H1 (cell line): Measurements from ENCODE around the gene AASDH.

ENCODE experiments used
- CHD2 ChIP-seq: IDR thresholded peaks from 2 replicates; pipeline ENCODE4 v1.6.1; 2012; ENCODE audit warnings: low read length, improper control_type of control experiment
- POLR2A ChIP-seq, 2 experiments: IDR thresholded peaks; 1 replicate in 1 of 2; 2 replicates in 1 of 2; pipeline ENCODE4 v1.6.1; 2011; ENCODE audit warnings: low read depth in 2 of 2, low read length in 2 of 2, mild to moderate bottlenecking in 2 of 2; ENCODE audit errors: control extremely low read depth in 1 of 2
- POLR2AphosphoS5 ChIP-seq: IDR thresholded peaks from 2 replicates; pipeline ENCODE4 v1.6.1; 2011; ENCODE audit warnings: low read depth, low read length
- RAD21 ChIP-seq, 2 experiments: IDR thresholded peaks in 1 of 2; conservative IDR thresholded peaks in 1 of 2; 2 replicates each; pipeline ENCODE4 v1.6.1; 2011; ENCODE audit warnings: low read depth in 2 of 2, low read length in 2 of 2, improper control_type of control experiment in 1 of 2, inconsistent platforms in 1 of 2, mild to moderate bottlenecking in 1 of 2, moderate library complexity in 1 of 2
- RBBP5 ChIP-seq: IDR thresholded peaks from 2 replicates; pipeline ENCODE4 v1.7.1; 2012; ENCODE audit warnings: low read depth, mild to moderate bottlenecking, inconsistent platforms, low read length, moderate library complexity, borderline replicate concordance
- SRF ChIP-seq: IDR thresholded peaks from 2 replicates; pipeline ENCODE4 v1.6.1; 2011; ENCODE audit warnings: mild to moderate bottlenecking, low read depth, low read length, moderate library complexity
- SUZ12 ChIP-seq: fragments of 200-600 bp; sonication (generic); IDR thresholded peaks from 2 replicates; pipeline ENCODE4 v1.6.1; 2012; ENCODE audit warnings: mild to moderate bottlenecking, inconsistent platforms, low read length, moderate library complexity, mixed read lengths
- ZNF274 ChIP-seq: IDR thresholded peaks from 2 replicates; pipeline ENCODE4 v1.7.0; 2012; ENCODE audit warnings: low read length, borderline replicate concordance; ENCODE audit errors: extremely low read depth
- TF ChIP-seq, protein P1 (sequence below), 3 experiments: IDR thresholded peaks; 1 replicate in 2 of 3; 2 replicates in 1 of 3; pipeline versions ENCODE4 v1.5.1 to v1.6.1; 2011; ENCODE audit warnings: low read length in 3 of 3, mild to moderate bottlenecking in 3 of 3, inconsistent platforms in 2 of 3, low read depth in 1 of 3, moderate library complexity in 1 of 3; ENCODE audit not compliant: insufficient read depth in 1 of 3; ENCODE audit errors: control extremely low read depth in 1 of 3

DNA sequence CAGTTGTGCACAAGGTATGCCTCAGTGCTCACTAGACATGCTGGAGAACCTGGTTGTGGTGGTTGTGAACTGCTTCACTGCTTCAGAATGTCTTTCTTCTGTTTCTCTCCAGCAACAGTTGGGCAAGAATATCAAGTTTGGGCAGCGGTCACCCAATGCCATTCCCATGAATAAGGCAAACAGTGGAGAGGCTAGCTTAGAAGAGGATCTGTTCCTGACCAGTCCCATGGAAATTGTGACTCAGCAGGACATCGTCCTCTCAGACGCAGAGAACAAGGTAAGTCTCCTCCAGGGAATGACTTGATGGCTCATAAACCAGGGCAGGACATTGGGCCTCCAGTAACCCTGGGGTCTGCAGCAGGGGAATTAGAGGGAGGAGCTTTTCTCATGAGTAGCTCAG, 79.9 kb downstream of the AASDH start:
- TF ChIP-seq POLR2A (IDR thresholded peaks at IDR 0.05; ENCODE audit: control extremely low read depth in 1 of 2, low read depth in 2 of 2, low read length in 2 of 2) (no peak), ZNF274 (no peak), RAD21 (IDR thresholded peaks at IDR 0.05 in 1 of 2, conservative IDR thresholded peaks at IDR 0.05 in 1 of 2; ENCODE audit: low read depth in 2 of 2, low read length in 2 of 2) (no peak), SUZ12 (no peak), SRF (no peak), CHD2 (no peak), RBBP5 (no peak), POLR2AphosphoS5 (no peak)
- TF ChIP-seq, protein P1, sequence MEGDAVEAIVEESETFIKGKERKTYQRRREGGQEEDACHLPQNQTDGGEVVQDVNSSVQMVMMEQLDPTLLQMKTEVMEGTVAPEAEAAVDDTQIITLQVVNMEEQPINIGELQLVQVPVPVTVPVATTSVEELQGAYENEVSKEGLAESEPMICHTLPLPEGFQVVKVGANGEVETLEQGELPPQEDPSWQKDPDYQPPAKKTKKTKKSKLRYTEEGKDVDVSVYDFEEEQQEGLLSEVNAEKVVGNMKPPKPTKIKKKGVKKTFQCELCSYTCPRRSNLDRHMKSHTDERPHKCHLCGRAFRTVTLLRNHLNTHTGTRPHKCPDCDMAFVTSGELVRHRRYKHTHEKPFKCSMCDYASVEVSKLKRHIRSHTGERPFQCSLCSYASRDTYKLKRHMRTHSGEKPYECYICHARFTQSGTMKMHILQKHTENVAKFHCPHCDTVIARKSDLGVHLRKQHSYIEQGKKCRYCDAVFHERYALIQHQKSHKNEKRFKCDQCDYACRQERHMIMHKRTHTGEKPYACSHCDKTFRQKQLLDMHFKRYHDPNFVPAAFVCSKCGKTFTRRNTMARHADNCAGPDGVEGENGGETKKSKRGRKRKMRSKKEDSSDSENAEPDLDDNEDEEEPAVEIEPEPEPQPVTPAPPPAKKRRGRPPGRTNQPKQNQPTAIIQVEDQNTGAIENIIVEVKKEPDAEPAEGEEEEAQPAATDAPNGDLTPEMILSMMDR (IDR thresholded peaks at IDR 0.05; ENCODE audit: control extremely low read depth in 1 of 3, insufficient read depth in 1 of 3, low read depth in 1 of 3, low read length in 3 of 3): no peak
